GM18861 (cell line): ENCODE results near the gene GET3.
"Not testable (repeated sequence)": the region's sequence is repeated elsewhere in the genome, so short reads cannot be mapped to it uniquely, and the experiment has no call there.

Experiments used
- ATAC-seq: cut with Tn5 transposase; IDR thresholded peaks from one replicate; pipeline ENCODE4 v1.9.1; 2021; ENCODE audit not compliant: unreplicated experiment

GET3 gene

DNA sequence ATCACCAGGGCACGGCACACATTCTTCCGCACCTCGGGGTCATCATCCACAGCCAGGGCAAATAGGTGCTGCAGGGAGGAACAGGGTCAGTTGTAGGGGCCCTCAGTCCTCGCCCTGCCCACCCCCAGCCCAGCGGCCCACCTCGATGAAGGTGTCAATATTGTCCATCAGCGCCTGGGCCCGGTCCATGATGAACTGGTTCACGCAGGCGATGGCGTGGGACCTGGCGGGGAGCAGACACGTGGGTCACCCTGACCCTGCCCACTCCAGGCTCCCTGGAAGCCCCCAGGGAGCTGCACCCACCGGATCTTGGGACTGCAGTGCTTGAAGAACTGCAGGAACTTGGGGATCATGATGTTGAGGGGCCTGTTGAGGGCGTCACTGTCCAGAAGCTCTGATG is 22.2 kb upstream of the GET3 start:
- ATAC-seq = no peak

DNA sequence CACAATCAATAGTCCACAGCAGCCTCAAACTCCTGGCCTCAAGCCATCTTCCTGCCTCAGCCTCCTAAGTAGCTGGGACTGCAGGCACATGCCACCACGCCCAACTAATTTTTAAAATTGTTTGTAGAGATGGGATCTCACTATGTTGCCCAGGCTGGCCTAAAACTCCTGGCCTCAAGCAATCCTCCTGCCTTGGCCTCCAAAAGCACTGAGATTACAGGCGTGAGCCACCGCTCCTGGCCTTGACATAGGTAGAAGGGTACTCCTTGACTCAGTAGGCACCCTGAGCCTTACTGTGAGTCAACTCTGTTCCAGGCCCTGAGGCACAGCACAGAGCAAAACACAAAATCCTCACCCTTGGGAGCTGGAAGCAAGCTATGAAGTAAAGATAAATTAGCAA is 21.4 kb upstream of the GET3 start:
- no peak for ATAC-seq

DNA sequence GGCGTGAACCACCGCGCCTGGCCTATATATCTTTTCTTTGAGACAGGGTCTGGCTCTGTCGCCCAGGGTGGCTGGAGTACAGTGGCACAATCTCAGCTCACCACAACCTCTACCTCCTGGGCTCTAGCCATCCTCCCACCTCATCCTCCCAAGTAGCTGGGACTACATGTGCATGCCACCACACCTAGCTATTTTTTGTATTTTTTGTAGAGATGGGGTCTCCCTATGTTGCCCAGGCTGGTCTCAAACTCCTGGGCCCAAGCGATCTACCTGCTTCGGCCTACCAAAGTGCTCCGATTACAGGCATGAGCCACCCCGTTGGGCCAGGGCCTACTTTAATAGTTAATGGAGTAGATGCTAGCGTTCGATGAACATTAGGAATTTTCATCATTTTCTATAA is 17.0 kb upstream of the GET3 start:
- no peak for ATAC-seq

DNA sequence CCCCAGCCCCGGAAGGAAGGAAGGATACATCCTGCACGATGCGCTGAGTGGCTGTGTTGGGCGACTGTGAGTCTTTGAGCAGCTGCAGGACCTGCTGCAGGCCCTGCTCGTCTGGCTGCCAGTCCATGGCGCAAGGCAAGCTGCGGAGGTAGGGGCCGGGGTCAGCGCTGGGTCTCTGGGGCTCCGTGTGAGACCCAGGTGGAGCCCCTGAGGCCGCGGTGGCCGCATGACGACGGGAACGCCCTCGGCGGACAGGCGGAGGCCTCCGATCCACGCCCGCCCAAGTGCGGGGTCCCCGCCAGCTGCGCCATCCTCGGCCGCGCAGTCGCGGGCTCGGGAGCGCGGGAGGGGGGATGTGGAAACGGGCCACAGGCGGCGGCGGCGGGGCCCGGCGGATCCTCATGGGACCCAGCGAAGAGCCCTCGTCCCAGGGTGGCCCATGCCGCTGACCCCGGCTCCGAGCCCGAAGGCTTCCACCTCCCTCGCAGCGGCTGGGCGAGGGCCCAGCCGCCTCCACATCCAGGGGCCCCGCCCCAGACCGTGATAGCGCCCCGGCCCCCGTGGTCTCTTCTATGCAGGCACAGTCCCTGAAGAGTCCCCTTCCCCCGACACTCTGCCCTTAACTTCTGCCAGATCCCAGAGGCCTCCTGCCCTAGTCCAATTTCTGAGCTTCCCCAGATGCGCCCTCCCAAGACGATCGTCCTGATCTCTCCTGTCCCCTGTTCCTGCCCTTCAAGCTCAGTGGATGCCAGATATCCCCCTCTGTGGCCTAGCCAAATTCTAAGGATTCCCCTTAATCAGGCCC is 16.2 kb upstream of the GET3 start:
- no peak for ATAC-seq

DNA sequence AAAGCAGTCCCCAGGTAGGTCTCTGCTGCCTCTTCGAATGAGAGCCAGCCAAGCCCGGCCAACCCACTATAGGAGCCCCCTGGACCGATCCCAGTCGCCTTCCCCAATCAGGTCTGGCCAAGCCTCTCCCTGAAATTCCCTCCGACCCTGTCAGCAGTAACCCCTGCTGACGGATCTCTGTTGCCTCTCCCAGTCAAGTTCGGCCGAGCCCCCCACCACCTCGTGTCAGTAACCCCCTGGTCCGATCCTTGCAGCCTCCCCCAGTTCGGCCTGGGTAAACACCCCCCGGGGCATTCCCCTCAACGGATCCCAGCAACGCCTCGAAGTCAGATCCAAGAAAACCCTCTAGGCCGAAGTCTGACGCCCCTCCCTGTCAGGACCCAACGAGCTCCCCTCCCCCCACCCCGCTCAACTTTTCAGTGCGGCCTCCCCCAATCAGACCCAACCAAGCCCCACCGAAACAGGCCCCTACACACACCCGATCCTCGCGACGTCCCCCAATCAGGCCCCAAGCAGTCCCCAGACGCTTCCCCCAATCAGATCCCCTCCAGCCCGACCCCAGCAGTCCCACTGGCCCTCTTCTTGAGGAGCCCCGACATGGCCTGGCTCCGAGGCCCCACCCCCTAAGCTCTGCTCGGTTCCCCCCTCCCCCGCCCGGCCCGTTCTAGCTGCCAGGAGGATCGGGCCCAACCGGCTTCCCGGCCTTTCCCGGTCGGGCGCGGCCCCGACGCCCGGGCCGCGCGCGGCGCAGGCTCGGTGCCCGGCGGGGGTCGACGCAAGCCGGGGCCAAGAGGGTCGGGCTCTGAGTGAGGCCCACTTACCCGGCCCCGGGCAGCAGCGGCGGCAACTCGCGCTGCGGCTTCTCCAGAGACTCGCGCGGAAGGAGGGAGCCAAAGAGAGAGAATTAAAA is 15.4 kb upstream of the GET3 start:
- ATAC-seq = peak; percentile 3

DNA sequence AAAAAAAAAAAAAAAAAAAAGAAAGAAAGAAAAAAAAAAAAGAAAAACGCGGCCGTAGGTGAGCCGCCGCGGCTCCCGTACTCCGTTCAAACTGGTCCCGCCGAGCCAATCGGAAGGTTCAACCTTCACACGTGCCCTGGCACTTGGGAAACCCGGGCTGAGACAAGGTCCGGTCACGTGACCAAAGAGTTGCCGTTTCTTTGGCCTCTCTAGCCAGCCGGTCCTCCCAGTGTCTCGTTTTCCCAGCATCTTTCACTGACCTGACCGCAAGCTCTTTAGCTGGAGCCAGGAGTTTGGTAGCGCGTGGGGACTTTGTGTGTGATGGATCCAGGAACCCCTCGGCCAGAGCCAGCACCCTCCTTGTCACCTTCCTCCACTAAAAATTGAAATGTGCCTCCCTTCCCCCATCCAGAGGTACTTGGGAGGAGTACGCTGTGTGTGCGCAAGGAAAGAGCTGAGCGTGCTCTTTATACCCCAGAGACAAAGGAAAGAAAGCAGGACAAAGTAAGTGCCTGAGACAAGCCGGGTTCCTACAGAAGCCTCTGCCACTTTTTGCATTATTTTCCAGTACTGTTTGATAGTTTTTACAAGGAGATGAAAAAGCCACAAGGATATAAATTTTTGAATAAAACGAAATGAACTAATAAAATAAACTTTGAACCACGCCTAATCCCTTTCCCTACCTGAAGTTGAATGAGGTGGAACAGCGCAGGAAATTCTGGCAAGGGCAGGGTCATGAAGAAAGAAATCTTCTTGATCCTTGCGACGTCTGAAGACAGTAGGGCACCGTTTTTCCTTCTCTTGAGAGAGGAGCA is 14.5 kb upstream of the GET3 start:
- ATAC-seq = peak; percentile 77

DNA sequence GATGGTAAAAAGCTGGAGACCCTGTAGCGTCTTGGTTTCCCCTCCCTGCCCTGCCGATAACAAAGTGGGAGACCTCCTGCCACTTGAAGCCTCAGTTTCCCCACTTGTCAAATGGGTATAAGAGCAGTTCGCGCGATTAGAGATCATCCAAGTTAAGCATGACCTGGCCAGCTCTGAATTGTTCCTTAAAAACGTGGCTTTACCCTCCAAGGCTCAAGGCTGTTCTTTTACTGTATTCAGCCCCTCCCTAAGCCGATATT is 14.0 kb upstream of the GET3 start:
- peak; percentile 10 for ATAC-seq

DNA sequence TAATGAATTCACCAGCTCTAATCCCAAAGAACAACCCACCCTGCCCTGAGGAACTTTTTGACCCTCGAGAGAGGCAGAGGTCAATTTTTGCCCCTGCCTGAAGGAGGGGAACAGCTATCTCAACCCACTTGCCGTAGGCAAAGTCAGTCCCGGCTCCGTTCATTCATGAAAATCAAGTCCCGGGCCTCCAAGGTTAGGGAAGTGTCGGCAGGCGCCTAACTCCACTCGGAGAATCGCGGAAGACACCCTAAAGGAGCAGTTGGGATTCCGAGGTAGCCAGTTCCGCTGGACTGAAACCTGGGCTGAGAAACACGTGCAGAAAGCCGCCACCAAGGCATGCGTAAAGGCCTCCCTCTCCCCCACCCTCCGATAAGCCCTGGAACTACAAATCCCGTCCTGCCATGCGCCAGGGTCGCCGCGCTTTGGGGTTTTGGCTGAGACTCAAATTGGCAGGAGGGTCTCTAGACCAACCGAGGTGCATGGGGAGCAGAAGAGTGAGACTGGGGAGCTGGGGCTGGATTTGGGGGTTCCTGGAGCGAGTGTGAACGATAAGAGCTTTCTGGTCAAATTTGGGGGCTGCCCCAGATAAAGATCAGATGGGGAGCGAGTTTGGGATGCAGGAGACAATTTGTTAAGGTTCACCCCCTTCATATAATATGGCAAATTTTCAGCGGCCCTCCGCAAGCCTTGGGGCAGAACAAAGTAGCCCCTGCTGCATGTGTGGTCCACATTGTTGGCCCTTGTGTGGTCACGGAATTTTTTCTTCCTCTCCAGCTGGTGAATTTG is 13.5 kb upstream of the GET3 start, which contains the start of gene TNPO2:
Gene TNPO2, minus strand, starts transcription at position 292 of the 786 bp plus-strand sequence. CDS start 2,955 bp downstream, outside the sequence.
- peak; percentile 31 for ATAC-seq

DNA sequence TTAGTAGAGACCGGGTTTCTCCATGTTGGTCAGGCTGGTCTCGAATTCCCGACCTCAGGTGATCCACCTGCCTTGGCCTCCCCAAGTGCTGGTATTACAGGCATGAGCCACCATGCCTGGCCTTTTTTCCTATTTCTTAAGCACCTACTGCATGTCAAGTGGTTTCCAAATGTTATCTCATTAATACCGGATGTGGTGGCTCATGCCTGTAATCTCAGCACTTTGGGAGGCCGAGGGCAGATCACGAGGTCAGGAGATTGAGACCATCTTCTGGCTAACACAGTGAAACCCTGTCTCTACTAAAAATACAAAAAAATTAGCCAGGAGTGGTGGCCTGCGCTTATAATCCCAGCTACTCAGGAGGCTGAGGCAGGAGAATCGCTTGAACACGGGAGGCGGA is 11.7 kb upstream of the GET3 start:
- not testable (repeated sequence) for ATAC-seq

DNA sequence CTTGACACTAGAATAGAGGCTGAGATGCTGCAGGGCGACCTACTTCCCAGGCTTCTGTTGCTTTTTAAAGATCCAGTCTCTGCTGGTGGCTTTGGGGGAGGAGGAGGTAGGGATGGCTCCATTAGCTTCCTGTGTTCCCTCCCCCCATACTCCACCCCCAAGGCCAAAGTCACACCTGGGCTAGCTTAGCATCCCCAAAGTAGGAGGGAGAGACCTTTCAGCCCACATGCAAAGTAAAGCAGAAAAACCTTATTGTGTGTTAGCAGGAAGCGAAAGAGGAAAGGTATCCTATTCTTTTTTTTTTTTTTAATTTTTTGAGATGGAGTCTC is 10.3 kb upstream of the GET3 start:
- ATAC-seq = no peak

DNA sequence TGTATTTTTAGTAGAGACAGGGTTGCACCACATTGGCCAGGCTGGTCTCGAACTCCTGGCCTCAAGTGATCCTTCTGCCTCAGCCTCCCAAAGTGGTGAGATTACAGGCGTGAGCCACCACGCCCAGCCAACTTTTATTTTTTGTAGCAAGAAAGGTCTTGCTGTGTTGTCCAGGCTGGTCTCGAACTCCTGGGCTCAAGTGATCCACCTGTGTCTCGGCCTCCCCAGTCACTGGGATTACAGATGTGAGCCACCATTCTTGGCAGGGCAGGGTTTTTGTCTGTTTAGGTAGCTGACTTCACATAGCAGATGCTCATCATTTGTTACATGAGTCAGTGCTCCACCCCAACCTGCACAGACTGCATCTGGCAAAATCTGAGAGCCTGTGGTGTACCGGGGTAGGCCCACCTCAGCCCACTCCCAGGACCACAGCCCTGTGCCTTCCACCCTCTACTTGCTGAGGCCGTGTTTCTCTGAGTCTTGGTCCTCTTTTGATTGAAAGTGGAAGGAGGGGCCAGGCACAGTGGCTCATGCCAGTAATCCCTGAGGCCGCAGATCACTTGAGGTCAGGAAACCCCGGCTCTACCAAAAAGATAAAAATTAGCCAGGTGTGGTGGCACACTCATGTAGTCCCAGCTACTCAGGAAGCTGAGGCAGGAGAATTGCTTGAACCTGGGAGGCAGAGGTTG is 9.4 kb upstream of the GET3 start:
- ATAC-seq = no peak

DNA sequence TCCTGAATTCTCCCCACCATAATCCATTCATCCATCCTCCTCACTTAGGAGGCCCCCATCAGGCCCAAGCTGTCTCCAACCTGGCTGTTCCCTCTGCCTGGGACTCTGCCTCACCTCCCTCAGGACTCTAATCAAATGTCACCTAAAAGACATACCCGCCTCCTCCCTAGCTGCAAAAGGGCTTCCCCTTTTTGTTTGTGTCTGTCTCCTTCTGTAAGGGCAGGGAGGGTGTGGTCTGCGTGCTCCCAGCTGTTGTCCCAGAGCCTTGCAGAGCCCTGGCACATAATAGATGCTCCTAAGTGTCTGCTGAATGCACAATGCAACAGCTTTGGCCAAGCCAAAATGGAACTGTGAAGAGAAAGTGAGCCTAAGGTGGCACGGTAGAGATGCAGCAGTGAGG is 7.2 kb upstream of the GET3 start:
- ATAC-seq = no peak

DNA sequence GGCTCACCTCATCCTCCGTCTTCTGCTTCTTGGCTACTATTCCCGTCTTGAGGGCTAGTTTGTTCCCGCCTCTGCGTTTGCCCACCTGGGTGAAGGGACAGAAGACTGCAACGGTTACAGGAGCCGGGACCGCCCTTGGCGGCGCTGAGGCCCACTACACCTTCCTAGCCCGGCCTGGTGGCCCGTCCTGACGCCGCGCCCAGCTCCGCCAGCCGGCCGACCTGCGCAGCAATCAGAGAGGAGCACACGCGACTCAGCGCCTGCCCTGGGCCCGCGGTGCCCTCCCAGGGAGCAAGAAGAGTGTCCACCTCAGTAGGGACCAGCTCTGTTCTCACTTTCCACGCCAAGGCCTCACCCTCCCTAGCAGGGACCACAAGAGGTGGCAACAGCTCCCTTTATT is 6.0 kb upstream of the GET3 start:
- ATAC-seq = no peak

DNA sequence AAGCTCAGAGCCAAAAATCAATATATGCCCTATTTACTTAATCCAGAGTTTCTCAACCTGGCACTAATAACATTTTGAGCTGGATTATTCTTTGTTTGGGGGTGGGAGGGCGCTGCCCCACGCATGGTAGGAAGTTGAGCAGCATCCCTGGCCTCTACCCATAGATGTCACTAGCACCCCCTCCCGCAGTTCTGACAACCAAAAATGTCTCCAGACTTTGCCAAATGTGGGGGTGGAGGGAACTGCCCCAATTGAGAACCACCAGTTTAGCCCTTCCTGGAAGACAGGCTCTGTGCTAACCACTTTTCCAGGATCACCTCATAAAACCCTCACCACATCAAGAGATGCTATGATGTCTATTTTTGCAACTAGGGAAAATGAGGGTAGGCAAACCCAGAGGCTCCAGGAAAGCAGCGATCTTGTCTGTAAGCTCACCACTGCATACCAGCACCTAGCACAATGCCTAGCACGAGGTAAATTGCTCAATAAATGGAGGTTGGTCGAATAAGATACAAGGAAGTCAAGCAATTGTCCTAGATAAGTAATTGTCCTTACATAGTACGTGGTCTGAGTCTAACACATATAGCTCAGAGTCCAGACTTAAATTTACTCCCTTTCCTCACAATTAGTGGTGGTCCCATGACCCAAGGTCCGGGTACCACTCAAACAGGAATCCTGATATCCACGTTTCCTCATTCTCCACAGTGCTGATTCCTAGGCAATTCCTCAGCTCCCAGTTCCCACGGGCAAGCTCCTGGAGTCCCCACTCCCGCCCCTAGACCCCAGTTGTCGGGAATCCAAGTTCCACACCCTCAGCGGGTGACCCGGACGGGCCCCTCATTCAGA is 3.7 kb upstream of the GET3 start:
- no peak for ATAC-seq

DNA sequence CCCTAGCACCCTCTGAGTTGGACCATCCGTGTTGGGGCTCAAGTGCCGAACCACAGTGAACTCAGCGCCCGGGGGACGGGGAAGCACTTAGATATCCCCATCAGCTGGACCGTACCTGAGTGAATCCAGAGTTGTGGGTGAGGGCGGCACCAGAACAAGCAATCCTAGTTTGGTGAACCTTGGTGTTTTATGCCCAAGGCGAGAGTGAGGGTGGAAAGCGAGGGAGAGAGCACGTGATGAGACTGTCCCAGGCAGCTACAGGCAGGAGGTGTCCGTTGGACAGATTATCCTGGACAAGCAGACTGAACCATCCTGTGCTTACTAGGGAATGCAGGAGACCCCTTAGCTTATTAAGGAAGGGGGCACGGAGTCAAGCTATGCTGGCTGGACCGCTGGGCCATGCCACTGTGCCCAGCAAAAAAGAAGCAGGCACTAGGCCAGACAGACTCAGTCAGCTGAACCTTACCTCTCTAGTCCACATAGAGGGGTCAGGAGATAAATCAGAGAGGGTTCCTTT is 596 bp downstream of the GET3 start:
- ATAC-seq = no peak

DNA sequence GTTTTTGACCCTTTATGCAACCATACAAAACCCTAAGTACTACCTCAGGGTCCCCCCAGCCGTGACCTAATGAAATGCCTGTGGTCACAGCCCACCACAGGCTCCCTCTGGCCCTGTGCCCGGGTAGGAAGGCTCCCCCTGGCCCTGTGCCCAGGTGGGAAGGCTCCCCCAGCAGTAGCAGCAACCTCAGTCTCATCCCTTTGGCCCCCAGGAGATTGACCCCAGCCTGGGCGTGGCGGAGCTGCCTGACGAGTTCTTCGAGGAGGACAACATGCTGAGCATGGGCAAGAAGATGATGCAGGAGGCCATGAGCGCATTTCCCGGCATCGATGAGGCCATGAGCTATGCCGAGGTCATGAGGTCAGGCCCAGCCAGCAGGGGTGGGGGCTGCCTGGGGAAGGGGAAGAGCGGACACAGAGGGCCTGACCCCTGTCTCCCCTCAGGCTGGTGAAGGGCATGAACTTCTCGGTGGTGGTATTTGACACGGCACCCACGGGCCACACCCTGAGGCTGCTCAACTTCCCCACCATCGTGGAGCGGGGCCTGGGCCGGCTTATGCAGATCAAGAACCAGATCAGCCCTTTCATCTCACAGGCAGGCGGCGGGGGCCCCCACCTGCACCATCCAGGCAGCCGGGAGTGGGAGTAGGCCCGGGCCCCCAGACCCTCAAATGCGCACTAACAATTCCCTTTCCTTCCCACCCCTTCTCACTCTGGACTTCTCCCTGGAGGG is 8.0 kb downstream of the GET3 start:
- ATAC-seq = no peak

DNA sequence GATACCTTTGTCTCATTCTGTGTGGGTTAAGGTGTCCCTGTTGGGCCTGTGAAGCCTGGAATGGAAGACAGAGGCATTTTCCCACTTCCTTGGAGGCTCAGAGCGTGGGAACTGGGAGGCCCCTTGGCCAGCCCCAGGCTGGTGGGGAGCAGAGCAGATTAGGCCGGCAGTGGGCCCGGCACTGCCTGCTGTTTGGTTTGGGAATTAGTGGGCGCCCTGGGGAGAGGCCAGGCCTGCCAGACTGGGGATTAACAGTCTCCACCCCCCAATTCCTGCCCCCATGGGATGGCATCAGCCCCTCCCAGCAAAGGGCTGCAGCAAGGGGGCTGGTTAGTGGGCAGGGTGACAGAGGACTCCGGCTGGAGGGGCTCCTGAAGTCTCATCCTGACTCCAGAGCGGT is 11.2 kb downstream of the GET3 start:
- no peak for ATAC-seq

DNA sequence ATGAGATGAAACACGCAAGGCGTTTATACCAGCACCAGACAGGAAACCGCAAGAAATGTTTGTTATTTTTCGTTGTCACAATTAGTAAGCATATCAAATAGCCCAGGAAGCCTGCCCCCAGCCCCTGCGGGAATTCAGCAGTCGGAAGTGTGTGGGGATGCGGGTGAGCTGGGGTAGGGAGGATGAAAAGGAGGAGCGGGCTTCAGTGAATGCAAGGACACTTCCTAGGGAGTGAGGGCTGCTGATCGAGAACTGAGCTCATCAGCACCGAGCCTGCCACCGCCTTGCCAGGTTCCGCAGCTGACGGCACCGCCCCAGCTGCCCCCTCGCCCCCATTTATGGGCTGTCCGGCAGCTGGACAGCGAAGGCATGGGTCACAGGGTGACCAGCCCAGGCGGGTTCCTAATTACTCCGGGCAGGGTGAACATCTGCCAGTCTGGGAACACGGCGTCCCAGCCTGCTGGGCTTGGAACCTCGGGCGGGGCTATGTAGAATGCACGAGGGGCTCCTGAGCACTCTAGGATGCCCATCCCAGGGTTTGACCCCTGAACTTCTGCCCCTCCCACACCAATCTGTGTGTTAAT is 12.7 kb downstream of the GET3 start:
- no peak for ATAC-seq
